OCI-LY3 (cell line): ENCODE data around the gene NAA15.

Experiments
- H2AFZ ChIP-seq: fragments of 200-600, 300-600 bp; shearing (Covaris generic); 2 replicates; pipeline ENCODE4 v1.6.0; 2014; ENCODE audit warnings: antibody characterized with exemption, low read depth, low read length
- H3K27ac ChIP-seq: fragments of 200-600, 300-600 bp; sonication (generic); 2 replicates; pipeline ENCODE4 v1.5.1; 2014; ENCODE audit warnings: mild to moderate bottlenecking, low read length, moderate library complexity, mixed read lengths
- H3K27me3 ChIP-seq: fragments of 200-600, 300-600 bp; sonication (generic); 2 replicates; pipeline ENCODE4 v1.6.1; 2014; ENCODE audit warnings: low read depth, low read length, mixed read lengths
- H3K36me3 ChIP-seq: fragments of 200-600, 300-600 bp; sonication (generic); replicated peaks from 2 replicates; pipeline ENCODE3; 2014; ENCODE audit warnings: low read depth, low read length, mixed read lengths
- H3K4me1 ChIP-seq: fragments of 300-600, 200-600 bp; sonication (generic); 2 replicates; pipeline ENCODE4 v1.6.1; 2014; ENCODE audit warnings: low read length, mixed read lengths
- H3K4me2 ChIP-seq: fragments of 200-600, 300-600 bp; sonication (generic); 2 replicates; pipeline ENCODE4 v1.6.1; 2014; ENCODE audit warnings: low read length, mixed read lengths
- H3K4me3 ChIP-seq: fragments of 300-600, 200-600 bp; sonication (generic); 2 replicates; pipeline ENCODE4 v1.5.1; 2014; ENCODE audit warnings: antibody characterized with exemption, mild to moderate bottlenecking, low read length, moderate library complexity
- H3K79me2 ChIP-seq: fragments of 300-600, 200-600 bp; shearing (Covaris generic); 2 replicates; pipeline ENCODE4 v1.6.1; 2014; ENCODE audit warnings: mild to moderate bottlenecking, low read length, mixed read lengths
- H3K9ac ChIP-seq: fragments of 300-600, 200-600 bp; shearing (Covaris generic); 2 replicates; pipeline ENCODE4 v1.6.0; 2014; ENCODE audit warnings: mild to moderate bottlenecking, low read length, moderate library complexity
- H3K9me3 ChIP-seq: fragments of 200-600, 300-600 bp; shearing (Covaris generic); 2 replicates; pipeline ENCODE4 v1.6.1; 2014; ENCODE audit warnings: low read length, mixed read lengths; ENCODE audit not compliant: insufficient read depth
- H4K20me1 ChIP-seq: fragments of 200-600, 300-600 bp; sonication (generic); 2 replicates; pipeline ENCODE4 v1.6.1; 2016; ENCODE audit warnings: low read length, mixed read lengths; ENCODE audit not compliant: insufficient read depth
- CTCF ChIP-seq: fragments of 200-600, 300-600 bp; sonication (generic); IDR thresholded peaks from 2 replicates; pipeline ENCODE4 v1.5.1; 2014; ENCODE audit warnings: antibody characterized with exemption, low read length, low read depth
- EZH2phosphoT487 ChIP-seq: fragments of 200-600 bp; shearing (Covaris generic); IDR thresholded peaks from 2 replicates; pipeline ENCODE4 v1.6.1; 2018; ENCODE audit warnings: antibody characterized with exemption, mixed run types, low read depth

The NAA15 gene

DNA sequence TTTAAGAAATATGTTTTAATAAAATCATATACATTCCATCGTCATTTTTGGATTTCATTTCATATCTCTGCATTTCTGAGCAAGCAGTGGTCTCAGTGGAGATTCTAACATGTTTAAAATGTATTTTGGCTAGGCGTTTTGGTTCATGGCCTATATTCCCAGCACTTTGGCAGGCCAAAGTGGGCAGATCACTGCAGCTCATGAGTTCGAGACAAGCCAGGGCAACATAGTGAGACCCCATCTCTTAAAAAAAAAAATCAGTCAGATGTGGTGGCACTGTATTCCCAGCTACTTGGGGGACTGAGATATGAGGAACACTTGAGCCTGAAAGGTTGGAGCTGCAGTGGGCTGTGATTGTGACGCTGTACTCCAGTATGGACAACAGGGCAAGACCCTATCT lies 85.1 kb downstream of the NAA15 start:
- Histone ChIP-seq H3K9me3 (no peaks in the 10 kb centered on the region), H3K36me3 (peaks cover 68% of the 10 kb centered on the region), H3K4me1 (no peaks in the 10 kb centered on the region), H3K27me3 (no peaks in the 10 kb centered on the region), H4K20me1 (no peaks in the 10 kb centered on the region), H3K4me3 (no peak overlapping the region), H3K27ac (no peak overlapping the region), H3K4me2 (no peak overlapping the region), H2AFZ (no peak overlapping the region), H3K79me2 (no peaks in the 10 kb centered on the region), H3K9ac (no peak overlapping the region)
- TF ChIP-seq EZH2phosphoT487 = no peak
- TF ChIP-seq CTCF = no peak

DNA sequence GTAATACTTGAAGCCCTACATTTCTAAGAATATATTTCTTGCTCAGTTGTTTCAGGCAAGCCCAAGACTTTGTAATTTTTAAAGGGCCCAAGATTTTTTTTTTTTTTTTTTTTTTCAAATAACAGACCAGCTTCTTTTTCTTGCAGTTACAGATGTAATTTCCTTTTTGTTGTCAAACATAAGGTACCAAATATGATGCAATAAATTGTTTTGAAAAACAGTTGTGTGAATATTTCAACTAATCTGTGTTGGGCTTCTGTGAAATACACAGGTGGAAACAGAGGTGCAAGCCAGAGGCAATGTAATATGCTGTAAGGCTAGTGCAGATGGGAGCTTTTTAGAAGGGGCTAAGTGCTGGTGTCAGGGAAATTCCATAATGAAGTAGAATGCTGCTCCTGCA lies 87.8 kb downstream of the NAA15 start:
- Histone ChIP-seq H4K20me1 (no peaks in the 10 kb centered on the region), H3K4me1 (no peaks in the 10 kb centered on the region), H3K9ac (no peak overlapping the region), H3K9me3 (no peaks in the 10 kb centered on the region), H3K27me3 (no peaks in the 10 kb centered on the region), H3K27ac (no peak overlapping the region), H3K79me2 (no peaks in the 10 kb centered on the region), H2AFZ (no peak overlapping the region), H3K4me2 (no peak overlapping the region), H3K4me3 (no peak overlapping the region), H3K36me3 (peaks cover 74% of the 10 kb centered on the region)
- no peak for TF ChIP-seq EZH2phosphoT487
- TF ChIP-seq CTCF = no peak

- no peaks in the 10 kb centered on the region for H3K27me3 ChIP-seq
- H2AFZ ChIP-seq = no peak overlapping the region
- H3K36me3 ChIP-seq = peaks cover 74% of the 10 kb centered on the region
- no peaks in the 10 kb centered on the region for H3K79me2 ChIP-seq
- no peak overlapping the region for H3K27ac ChIP-seq
- TF ChIP-seq EZH2phosphoT487 (no peak), CTCF (no peak)
- no peak overlapping the region for H3K4me2 ChIP-seq
- H3K4me3 ChIP-seq = no peak overlapping the region
- no peaks in the 10 kb centered on the region for H3K4me1 ChIP-seq
- H4K20me1 ChIP-seq = no peaks in the 10 kb centered on the region
- no peaks in the 10 kb centered on the region for H3K9me3 ChIP-seq
- no peak overlapping the region for H3K9ac ChIP-seq
These were observed 88.7 kb downstream of the NAA15 start for GRCh38 chr4:139389991-139390390.

DNA sequence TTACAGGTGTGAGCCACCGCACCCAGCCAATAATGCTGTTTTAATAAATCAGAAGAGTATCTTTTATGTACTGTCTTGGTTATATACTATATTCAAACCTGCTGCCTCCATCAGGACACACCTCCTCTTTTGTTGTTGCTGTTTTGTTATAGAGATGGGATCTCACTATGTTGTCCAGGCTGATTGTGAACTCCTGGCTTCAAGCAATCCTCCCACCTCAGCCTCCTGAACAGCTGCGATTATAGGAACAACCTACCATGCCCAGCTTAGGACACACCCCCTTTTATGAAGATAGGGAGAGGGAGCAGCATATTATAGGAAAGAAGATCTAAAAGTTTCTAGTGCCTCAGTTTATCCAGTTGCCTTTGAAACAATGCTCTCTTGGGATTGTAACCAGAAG lies 90.4 kb downstream of the NAA15 start:
- H3K9ac ChIP-seq = no peak overlapping the region
- no peaks in the 10 kb centered on the region for H3K79me2 ChIP-seq
- H3K36me3 ChIP-seq = peaks cover 67% of the 10 kb centered on the region
- H3K4me1 ChIP-seq = no peaks in the 10 kb centered on the region
- H3K27me3 ChIP-seq = no peaks in the 10 kb centered on the region
- H3K9me3 ChIP-seq = no peaks in the 10 kb centered on the region
- no peaks in the 10 kb centered on the region for H4K20me1 ChIP-seq
- H3K4me2 ChIP-seq = no peak overlapping the region
- no peak for TF ChIP-seq EZH2phosphoT487
- no peak for TF ChIP-seq CTCF
- no peak overlapping the region for H3K27ac ChIP-seq
- no peak overlapping the region for H2AFZ ChIP-seq
- no peak overlapping the region for H3K4me3 ChIP-seq
